Fibroblast of lung (primary cell): ENCODE data around the gene TMCC2.

Source experiments
- EZH2 ChIP-seq: IDR thresholded peaks from 2 replicates; pipeline ENCODE4 v1.5.1; 2012; ENCODE audit warnings: low read length, control low read depth, mild to moderate bottlenecking; ENCODE audit errors: missing control alignments
- TF ChIP-seq, protein P1 (sequence below), 2 donors: IDR thresholded peaks in 1 of 2; conservative IDR thresholded peaks in 1 of 2; 1 replicate in 1 of 2; 2 replicates in 1 of 2; pipeline ENCODE4 v1.5.1; 2011 to 2012; ENCODE audit warnings: low read length in 2 of 2, control low read depth in 1 of 2, inconsistent platforms in 1 of 2, low read depth in 1 of 2, mild to moderate bottlenecking in 1 of 2

DNA sequence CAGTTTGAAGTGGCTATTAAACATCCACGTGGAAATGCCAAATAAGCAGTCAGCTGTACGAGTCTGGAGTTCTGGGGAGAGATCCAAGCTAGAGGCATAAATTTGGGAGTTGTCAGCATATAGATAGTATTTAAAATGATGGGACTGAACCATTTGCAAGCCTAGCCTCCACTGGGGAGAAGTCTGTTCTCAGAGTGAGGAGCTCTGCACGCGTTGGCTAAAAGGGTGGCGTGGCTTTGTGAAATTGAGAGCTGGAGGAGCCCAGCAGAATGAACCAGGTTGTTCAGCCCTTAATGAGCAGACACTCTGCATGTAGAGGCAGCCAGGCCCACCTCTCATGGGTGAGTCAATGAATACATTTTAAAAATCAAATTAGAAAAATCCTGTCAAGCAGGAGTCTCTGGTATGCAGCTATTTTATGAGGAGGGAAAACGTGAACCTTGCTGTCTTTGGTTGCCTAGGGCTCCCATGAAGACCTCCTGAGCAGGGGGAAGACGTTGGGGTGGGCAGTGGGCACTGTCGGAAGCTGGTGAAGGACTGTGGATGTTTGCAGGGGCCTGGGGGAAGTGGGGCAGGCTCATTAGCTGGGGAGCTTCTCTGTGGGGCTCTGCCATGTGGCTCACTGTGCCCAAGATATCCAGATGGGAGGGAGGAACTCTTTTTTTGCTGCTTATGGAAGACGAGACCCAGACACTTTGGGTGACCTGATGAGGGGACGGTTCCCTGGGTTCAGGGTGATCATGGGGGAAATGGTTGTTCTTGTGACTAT, 18.8 kb downstream of the TMCC2 start:
- TF ChIP-seq, protein P1, sequence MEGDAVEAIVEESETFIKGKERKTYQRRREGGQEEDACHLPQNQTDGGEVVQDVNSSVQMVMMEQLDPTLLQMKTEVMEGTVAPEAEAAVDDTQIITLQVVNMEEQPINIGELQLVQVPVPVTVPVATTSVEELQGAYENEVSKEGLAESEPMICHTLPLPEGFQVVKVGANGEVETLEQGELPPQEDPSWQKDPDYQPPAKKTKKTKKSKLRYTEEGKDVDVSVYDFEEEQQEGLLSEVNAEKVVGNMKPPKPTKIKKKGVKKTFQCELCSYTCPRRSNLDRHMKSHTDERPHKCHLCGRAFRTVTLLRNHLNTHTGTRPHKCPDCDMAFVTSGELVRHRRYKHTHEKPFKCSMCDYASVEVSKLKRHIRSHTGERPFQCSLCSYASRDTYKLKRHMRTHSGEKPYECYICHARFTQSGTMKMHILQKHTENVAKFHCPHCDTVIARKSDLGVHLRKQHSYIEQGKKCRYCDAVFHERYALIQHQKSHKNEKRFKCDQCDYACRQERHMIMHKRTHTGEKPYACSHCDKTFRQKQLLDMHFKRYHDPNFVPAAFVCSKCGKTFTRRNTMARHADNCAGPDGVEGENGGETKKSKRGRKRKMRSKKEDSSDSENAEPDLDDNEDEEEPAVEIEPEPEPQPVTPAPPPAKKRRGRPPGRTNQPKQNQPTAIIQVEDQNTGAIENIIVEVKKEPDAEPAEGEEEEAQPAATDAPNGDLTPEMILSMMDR (conservative IDR thresholded peaks at IDR 0.05 in 1 of 2, IDR thresholded peaks at IDR 0.05 in 1 of 2; ENCODE audit: low read depth in 1 of 2, low read length in 2 of 2): no peak
- no peak for TF ChIP-seq EZH2
